GM19099 (cell line): ENCODE results near the gene DYRK1B.

Source experiments
- POLR2A ChIP-seq: IDR thresholded peaks from 3 replicates; pipeline ENCODE4 v1.6.1; 2011; ENCODE audit warnings: low read depth; ENCODE audit not compliant: insufficient read length; ENCODE audit errors: extremely low read depth

The DYRK1B gene

GRCh38 chr19:39788244-39788643 is 45.7 kb downstream of the DYRK1B start:
- TF ChIP-seq POLR2A: no peak

- no peak for TF ChIP-seq POLR2A
These were observed 53.1 kb downstream of the DYRK1B start for GRCh38 chr19:39780894-39781293.

- TF ChIP-seq POLR2A: no peak
These were observed 55.2 kb downstream of the DYRK1B start, which contains the start of gene LEUTX for GRCh38 chr19:39778763-39779162. Gene LEUTX, plus strand, starts transcription at chr19:39778854. Its CDS starts 67 bp downstream, at chr19:39778921.
